Measurements from ENCODE around the gene SLC13A1. TPM values are rescaled to one million over a fixed set of nuclear protein-coding genes. Genes with fewer than 3 reads are reported as not detected.

Gene SLC13A1
- total RNA-seq, result not detected in 2 replicates

GRCh38 chr7:123199883-123200282, at the start of gene SLC13A1:
SLC13A1 (minus strand) TSS chr7:123199969; CDS start chr7:123199946, 23 bp downstream.

Other genes with a start within 250 kb of the SLC13A1 start
- not detected in 2 replicates for gene TAS2R16, start 204.3 kb downstream of the SLC13A1 start, total RNA-seq